Measurements from ENCODE around the gene CALCR.

The CALCR gene

GRCh38 chr7:93426155-93426696 lies 148.3 kb downstream of the CALCR start:
- DNase-seq (ENCODE audit: low read depth): no peak
- H3K4me3 ChIP-seq (ENCODE audit: low read length): no peak overlapping the region
- no peak for TF ChIP-seq CTCF (conservative IDR thresholded peaks at IDR 0.05; ENCODE audit: low read depth, low read length)

GRCh38 chr7:93414574-93414973 lies 159.9 kb downstream of the CALCR start:
- H3K4me3 ChIP-seq (ENCODE audit: low read length): no peak overlapping the region
- no peak for TF ChIP-seq CTCF (conservative IDR thresholded peaks at IDR 0.05; ENCODE audit: low read depth, low read length)
- DNase-seq (ENCODE audit: low read depth): no peak

GRCh38 chr7:93409324-93409723 lies 165.2 kb downstream of the CALCR start:
- no peak for DNase-seq (ENCODE audit: low read depth)
- no peak for TF ChIP-seq CTCF (conservative IDR thresholded peaks at IDR 0.05; ENCODE audit: low read depth, low read length)
- no peak overlapping the region for H3K4me3 ChIP-seq (ENCODE audit: low read length)

DNA sequence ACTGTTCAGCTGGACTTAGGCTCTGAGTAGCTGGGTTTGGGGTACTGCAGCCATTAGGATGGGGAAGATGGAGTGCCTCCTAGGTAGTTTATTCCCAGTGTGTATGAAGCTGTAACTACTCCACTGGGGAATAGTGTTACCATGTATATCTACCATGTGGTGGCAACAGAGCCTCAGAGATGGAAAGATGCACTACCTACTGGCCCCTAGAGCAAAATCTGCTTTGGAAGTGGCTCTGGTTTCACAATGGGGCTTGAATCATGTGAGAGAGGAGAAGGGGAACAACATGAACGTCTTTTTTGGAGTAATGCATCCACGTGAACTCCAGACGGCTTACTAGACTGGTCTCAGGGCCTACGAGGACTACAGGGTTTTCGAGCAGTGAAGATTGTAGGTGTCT lies 167.3 kb downstream of the CALCR start:
- no peak overlapping the region for H3K4me3 ChIP-seq (ENCODE audit: low read length)
- no peak for DNase-seq (ENCODE audit: low read depth)
- TF ChIP-seq CTCF (conservative IDR thresholded peaks at IDR 0.05; ENCODE audit: low read depth, low read length): no peak

DNA sequence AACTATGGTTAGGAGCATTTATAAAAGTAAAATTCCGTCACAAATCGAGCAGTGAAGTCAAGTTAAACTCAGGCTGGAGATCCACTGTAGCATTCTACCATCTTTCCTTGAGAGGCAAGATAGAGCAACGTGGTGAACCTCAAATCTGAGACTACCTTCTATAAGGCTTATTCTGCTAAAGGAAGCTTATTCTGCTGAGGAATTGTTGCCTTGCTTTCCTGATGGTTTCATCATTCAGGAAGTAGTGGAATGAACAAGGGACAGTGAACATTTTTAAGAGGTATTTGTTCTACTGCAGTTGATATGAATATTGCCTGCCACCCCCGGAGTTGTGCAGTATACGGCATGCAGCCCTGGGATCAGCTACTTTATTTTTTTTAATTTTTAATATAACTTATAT lies 171.6 kb downstream of the CALCR start:
- no peak for DNase-seq (ENCODE audit: low read depth)
- no peak for TF ChIP-seq CTCF (conservative IDR thresholded peaks at IDR 0.05; ENCODE audit: low read depth, low read length)
- H3K4me3 ChIP-seq (ENCODE audit: low read length): no peak overlapping the region

- no peak for DNase-seq (ENCODE audit: low read depth)
- TF ChIP-seq CTCF (conservative IDR thresholded peaks at IDR 0.05; ENCODE audit: low read depth, low read length): no peak
These were observed 174.9 kb downstream of the CALCR start for GRCh38 chr7:93399642-93400041.

GRCh38 chr7:93392984-93393383 lies 181.5 kb downstream of the CALCR start:
- TF ChIP-seq CTCF (conservative IDR thresholded peaks at IDR 0.05; ENCODE audit: low read depth, low read length): no peak
- no peak overlapping the region for H3K4me3 ChIP-seq (ENCODE audit: low read length)
- DNase-seq (ENCODE audit: low read depth): no peak

More at GRCh38 chr7:93399642-93400041, 174.9 kb downstream of the CALCR start:
- no peak overlapping the region for H3K4me3 ChIP-seq (ENCODE audit: low read length)
